Fibroblast of the aortic adventitia (primary cell): ENCODE measurements around the gene NCKAP5. TPM values are rescaled to one million over a fixed set of nuclear protein-coding genes. Genes with fewer than 3 reads are reported as not detected.

Source experiments
- DNase-seq: peaks from one replicate; pipeline ENCODE4 v3.0.0-alpha.2; 2010; ENCODE audit warnings: low read depth
- H3K4me3 ChIP-seq: 2 replicates; pipeline ENCODE4 v1.5.1; 2011; ENCODE audit warnings: low read depth, mild to moderate bottlenecking, control low read depth, low read length, moderate library complexity
- CTCF ChIP-seq: IDR thresholded peaks from 2 replicates; pipeline ENCODE4 v1.5.1; 2011; ENCODE audit warnings: mild to moderate bottlenecking, low read length, control low read depth, inconsistent platforms; ENCODE audit not compliant: insufficient read depth
- total RNA-seq: library from RNA; depleted of rRNA; stranded (reverse); fragments of >200 nt; gene quantifications from 2 replicates; pipeline ENCODE4 v1.2.3, GENCODE V29; 2012; ENCODE audit warnings: low replicate concordance

NCKAP5 gene
- total RNA-seq, 1 donor, result 4.4 TPM

DNA sequence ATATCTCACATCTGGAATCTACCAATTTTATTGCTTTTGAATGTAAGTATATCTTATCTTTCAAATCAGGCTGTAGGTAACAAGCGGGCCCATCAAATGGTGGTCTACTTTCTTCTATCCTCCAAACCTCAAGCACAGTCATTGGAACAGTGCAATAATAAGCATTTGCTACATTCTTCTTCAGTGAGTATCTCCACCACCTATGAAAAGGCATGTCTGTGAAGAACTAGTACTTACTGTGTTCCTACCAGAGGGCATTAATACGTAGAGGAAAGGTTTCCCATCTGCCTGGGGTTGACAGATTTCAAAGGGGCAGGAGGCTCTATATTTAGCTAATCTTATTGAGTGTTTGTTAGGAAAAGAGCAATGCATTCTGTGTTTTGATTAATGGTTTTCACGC is 411.1 kb downstream of the NCKAP5 start:
- no peak for TF ChIP-seq CTCF
- no peak overlapping the region for H3K4me3 ChIP-seq
- DNase-seq, result no peak

DNA sequence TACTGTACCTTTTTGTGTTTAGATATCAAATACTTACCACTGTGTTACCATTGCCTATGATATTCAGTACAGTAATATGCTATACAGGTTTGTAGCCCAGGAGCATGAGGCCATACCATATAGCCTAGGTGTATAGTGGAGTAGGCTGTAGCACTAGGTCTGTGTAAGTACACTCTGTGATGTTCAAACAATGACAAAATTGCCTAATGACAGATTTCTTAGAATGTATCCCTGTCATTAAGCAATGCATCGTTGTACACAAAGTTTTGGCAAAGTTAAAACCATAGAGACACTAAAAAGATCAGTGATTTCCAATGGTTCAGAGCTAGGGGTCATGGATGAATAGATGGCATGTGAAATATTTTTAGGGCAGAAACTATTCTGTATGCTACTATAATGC is 415.5 kb downstream of the NCKAP5 start:
- H3K4me3 ChIP-seq, result no peak overlapping the region
- TF ChIP-seq CTCF, result no peak
- DNase-seq, result no peak

- no peak for DNase-seq
- no peak overlapping the region for H3K4me3 ChIP-seq
- no peak for TF ChIP-seq CTCF
These were observed 420.1 kb downstream of the NCKAP5 start for GRCh38 chr2:133148187-133148586.

DNA sequence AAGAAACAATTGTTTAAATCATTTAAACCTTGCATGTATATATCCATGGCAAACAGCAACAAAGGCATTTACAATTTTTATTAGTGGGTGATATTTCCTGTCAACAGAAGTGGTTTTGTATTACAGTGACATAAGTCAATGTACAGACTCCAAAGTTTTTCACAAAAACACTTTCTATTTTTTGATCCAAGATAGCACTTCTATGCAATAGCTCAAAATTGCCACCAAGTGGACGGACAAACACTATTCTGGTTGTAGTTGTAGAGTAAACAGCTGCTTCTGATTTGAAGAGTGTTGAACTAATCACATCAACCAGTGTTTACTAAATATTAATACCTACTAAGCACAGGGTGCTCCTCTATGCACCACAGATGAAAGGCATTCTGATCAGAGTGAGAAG is 421.4 kb downstream of the NCKAP5 start:
- no peak overlapping the region for H3K4me3 ChIP-seq
- TF ChIP-seq CTCF, result peak; percentile 20
- peak; percentile 42 for DNase-seq

- H3K4me3 ChIP-seq, result no peak overlapping the region
- DNase-seq, result no peak
- TF ChIP-seq CTCF, result no peak
These were observed 424.6 kb downstream of the NCKAP5 start for GRCh38 chr2:133143645-133144044.

GRCh38 chr2:133142087-133142486 is 426.2 kb downstream of the NCKAP5 start:
- TF ChIP-seq CTCF, result no peak
- no peak for DNase-seq

GRCh38 chr2:133140620-133141019 is 427.6 kb downstream of the NCKAP5 start:
- no peak for TF ChIP-seq CTCF
- DNase-seq, result no peak
- no peak overlapping the region for H3K4me3 ChIP-seq

More at GRCh38 chr2:133142087-133142486, 426.2 kb downstream of the NCKAP5 start:
- no peak overlapping the region for H3K4me3 ChIP-seq
